Stimulated activated CD8-positive, alpha-beta memory T cell treated with anti-CD3 and anti-CD28 coated beads, Interleukin-15, amount 100 ng/mL, for 24 hours (primary cell): ENCODE measurements around the gene RCOR1.
"Not testable (repeated sequence)": the region's sequence is repeated elsewhere in the genome, so short reads cannot be mapped to it uniquely, and the experiment has no call there.

Experiments
- DNase-seq: peaks from one replicate; pipeline ENCODE4 v3.0.0-alpha.2; 2020; ENCODE audit warnings: low read depth

The RCOR1 gene

DNA sequence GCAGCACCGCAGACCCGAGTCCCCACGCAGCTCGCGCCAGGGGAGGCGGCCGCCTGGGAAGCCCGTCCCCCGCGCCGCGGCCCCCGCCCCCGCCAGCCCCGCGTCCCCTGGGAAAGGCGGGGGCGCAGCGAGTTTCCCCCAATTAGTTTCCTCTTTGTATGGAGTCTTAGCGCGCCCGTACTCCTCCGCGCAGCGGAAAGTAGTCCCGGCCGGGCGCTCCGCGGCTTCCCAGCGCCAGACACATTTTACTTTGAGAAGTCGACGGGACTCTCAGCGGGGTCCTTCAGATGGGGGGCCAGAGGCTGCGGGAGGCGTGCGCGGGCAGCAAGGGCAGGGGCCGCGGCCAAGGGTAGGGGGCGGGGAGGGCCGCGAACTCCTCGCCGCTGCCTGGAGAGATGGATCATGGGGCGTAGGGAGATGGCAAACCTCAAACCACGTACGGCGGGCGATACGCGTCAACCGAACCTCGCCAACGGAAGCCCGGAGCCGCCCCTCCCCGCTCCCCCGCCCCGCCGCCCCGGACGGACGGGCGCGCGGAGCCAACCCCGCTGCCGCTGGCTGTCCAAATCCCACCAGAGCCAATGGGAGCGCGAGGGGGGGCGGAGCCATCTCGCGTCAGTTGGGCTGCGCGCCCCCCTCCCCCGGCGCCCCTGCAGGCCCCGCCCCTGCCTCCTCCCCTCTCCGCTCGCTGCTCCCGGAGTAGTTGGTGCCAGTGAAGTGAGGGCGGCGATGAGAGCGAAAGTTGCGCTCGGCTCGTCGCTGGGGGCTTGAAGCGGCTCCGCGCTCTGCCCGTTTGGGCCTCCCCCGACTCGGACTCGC is at the start of gene RCOR1:
Gene RCOR1, plus strand, starts transcription at position 706 of the 819 bp plus-strand sequence. CDS start 238 bp downstream, outside the sequence.
- DNase-seq, result peak; percentile 94

DNA sequence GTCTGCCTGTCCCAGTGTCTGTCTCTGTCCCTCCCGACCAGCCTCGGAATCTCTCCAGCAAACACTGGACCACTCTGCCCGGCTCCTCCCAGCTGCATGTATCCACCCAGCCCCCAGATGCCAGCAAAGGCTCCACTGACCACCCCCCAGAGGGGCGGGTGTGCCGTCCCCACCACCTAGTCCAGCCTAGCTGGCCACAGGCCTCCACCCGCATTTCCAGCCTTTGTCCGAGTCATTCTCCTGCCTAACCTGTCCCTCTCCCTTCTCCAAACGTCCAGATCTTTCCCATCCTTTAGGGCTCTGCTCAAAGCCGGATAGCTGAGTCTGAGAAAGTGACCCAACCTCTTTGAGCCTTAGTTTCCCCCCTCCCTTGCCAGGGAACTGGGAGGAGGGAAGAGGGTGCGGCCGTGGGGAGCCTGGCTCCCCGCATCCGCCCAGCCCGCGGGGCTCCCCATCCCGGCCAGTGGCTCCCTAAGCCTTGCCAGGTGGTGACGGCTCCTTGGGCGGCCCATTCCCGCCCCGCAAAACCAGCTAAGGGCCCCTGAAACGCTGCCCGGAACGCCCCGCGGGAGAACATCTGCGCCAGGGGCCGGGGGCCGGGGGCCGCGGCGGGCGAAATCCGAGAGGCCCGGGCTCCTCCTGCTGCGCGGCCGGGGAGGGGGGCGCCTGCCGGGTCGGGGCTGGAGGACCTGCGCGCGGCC is 48.3 kb upstream of the RCOR1 start:
- DNase-seq, result no peak

DNA sequence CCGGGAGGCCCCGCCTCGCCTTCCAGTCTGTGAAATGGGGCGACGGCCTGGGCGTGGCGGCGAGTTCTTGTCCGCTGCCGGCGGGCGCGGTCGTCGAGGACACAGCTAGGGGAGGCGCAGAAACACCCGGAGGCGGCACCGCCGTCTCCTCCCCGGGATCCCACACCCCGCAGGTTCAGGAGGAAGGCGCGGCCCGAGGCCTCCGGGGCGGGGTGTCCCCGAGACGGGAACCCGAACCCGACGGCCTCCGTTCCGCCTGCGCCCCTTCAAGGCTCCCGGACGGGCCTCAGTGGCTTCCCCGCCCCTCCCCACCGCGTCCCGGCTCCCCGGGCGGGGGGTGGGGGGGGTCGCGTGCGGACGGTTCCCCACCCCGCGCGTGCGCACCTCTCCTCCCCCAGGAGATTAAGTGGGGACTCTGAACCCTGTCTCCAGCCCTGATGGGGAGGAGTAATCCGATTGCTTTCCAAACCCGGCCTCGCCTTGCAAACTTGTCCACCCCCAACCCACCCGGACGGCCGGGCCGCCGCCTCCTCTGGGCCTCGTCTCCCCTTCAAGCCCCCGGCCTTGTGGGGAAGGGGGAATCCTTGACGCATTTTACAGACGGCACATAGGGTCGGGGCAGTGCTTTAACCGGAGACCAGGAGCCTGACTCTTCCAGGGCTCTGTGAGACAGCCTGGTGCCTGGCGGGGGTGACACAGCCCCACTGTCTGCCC is 47.5 kb upstream of the RCOR1 start:
- DNase-seq, result no peak

DNA sequence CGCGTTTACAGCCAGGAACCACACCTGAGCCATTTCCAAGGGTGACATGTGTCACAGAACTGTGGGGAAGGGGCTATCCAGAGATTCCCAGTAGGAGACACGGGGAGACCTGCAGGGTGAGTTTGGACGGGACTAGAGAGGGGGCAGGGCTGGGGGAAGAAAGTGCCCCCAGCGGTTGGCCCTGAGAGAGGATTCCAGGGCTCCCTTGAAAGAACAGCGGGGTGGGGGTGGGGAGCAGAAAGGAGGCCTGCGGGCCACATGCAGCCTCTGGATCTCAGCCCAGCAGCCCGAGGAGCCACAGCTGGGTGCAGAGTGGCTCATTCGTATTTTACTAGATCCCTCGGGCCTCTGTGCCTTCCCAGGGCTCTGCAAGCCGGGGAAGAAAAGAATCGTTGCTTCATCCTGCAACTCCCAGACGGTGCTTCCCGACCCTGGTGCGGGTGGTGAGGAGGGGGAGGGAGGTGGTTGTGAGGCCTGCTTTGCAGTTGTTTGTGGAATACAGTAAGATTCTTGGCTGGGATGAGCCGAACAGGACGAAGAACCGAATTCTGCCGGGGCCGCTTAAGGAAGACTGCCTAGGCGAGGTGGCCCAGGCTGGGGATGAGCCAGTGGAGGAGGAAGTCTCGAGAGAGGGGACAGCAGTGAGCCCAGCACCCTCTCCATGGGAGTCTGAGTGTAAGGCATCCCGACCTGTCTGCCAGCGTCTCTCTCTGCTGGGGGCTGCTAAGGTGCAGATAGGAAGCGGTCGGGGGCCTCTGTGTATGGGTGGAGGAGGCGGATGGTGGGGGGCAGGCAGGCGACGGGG is 46.8 kb upstream of the RCOR1 start:
- DNase-seq, result no peak

DNA sequence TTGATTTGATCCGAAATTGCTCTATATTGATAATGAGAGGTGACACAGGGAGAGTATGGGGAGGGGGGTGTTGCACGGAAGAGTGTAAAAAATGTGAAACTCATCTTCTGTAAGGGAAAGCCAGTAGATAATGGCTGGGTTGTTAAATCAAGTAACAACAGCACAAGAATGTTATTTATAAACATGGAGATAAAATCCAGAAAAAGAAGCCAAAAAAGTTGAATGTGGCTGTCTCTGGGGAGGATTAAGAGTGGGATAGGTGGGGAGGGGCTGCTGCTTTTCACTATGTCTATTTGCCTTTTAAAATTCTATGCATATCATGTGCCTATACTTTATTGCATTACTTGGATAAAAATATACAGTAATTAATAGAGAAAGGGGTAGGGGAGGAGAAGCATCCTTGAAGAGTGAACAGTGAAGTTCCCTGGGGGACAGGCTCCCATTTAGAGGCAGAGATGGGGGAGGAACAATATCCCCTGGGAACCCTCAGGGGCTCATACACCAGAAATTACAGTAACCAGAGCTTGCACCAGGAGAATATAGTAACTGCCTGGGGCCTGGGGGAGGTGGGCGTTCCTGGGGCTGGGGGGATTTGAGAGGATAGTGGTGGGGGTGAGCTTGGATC is 43.7 kb upstream of the RCOR1 start:
- no peak for DNase-seq

DNA sequence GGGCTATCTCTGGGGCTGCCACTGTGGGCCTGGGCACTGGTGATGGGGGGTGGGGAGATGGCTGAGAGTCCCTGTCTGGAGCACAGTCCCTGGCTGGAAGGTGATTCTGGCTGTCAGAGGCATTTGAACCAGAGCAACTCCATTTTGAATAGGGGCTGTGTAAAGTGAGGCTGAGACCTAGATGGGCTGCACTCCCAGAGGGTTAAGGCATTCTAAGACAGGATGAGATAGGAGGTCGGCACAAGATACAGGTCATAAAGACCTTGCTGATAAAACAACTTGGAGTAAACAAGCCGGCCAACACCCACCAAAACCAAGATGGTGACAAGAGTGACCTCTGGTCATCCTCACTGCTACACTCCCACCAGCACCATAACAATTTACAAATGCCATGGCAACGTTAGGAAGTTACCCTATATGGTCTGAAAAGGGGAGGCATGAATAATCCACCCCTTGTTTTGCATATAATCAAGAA is 41.5 kb upstream of the RCOR1 start:
- not testable (repeated sequence) for DNase-seq

DNA sequence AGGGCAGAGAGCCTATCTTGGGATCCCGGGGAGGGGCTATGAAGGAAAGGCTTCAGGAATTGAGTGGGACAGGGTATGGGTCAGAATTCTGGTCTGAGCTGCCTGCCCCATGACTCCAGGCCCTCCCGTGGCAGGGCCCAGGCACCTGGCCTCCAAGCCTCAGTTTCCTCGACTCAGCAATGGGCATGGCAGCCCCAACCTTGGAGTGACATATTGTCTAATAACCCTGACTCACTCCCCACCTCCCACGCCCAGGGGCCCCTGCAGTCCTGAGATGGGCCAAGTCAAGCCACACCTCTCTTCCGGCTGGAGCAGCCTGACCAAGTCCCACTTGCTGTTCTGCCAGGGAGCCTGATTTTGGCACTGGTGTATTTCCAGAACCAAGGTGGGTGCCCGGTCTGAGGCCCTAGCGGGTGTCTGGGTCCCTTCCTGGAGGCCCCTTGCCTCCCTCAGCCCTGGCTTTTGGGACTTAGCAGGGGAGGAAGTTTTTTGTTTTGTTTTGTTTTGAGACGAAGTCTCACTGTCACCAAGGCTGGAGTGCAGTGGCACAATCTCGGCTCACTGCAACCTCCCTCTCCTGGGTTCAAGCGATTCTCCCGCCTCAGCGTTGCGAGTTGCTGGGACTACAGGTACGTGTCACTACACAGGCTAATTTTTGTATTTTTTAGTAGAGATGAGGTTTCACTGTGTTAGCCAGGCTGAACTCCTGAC is 40.3 kb upstream of the RCOR1 start:
- DNase-seq, result no peak

DNA sequence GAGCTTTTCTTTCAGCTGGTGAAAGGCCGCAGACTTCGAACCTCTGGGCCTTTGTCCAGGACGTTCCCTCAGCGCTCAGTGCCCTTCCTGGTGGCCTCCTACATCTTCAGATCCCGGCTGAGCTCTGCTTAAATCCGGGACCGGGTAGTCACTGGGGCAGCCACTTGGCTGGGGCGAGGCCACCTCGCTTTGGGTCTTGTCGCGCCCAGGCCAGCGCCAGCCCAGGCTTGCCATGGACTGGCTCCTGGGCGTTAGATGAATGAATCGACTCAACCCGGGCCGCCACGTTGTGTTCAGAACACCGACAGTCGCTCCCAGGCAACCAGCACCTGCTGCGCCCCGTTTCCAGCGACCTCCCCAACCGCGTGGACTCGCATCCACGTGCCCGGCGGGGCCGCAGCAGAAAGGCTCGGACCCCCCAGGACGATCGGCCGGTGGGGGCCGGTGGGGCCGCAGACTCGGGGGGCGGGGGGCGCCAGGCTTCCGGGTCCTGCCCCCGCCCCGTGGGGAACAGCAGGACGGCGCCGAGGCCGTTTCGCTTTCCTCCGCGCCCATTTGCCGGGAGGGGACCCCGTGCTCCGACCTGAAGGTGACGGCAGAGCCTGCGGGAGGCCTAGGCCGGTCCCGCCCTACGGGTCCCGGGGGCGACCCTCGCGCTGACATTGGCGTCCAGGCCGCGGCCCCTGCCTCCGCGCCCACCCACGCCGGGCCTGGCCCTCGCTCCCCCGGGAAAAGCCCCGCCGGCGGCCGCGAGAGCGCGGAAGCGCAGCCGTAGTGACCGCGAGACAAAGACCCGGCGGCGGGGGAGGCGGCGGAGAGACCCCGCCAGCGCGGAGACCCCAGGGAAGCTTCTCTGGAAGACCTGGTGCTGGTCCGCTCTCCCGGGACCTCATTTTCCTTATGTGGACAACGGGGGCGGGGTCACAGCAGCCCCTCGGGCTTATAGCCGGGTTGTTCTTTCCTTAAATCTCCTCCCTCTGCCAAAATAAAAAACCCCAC is 37.3 kb upstream of the RCOR1 start:
- DNase-seq, result no peak

DNA sequence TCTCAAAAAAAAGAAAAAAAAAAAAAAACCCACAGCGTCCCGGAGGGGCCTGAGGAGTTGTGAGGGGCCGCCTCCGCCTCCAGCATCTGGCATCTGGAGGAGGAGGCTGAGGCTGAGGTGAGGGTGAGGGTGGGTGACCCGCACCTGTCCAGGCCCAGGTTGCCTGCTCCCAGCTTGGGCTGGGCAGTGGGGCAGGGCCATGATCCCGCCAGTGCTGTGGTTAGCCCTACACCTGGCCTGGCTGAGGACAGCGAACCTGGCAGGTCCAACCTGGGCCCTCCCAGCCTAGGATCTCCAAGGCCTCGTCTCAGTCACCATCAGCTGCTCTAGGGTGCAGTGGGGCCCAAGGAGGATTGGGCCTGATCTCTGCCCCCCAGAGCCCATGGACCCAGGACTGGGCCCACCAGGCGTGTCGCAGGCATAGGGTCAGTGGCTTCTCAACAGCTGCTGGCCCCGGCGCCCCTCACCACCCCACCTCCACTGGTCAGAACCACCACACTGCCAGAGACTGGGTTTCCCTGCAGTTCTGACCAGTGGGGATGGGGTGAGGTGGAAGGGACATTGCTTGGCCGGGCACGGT is 36.3 kb upstream of the RCOR1 start:
- DNase-seq, result no peak

DNA sequence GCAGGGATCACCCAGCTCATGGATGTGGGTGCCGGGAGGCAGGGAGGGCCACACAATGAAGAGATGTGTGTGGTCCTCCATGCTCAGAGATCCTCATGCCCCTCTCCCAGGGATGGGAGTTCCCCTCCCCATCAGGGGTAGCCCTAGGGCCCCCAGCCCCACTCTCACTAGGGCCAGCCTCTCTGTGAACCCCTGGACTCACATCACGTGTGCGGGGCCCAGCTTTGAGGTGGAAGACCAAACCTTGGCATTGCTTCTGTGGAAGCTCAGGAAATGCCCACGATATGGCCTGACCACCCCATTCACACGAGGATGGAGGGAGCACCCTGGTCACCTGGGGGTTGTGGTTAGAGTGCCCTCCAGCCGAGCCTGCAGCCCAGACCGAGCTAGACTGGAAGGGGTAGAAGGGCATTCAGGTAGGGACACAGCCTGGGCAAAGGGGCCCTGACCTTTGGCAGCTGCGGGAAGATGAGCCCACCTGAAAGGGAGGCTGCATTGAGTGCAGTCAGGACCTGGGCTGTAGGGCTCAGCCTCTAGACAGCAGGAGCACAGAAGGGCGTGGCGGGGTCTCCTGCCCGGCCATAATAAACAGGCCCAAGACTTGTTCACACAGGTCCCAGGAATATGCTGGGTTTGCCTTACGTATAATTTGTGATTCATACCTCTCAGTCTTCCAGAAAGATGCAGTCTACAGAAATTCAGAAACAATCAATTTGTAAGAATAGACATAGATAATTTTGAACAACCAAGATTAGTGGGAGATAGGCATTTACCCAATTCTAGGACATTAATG is 34.8 kb upstream of the RCOR1 start:
- no peak for DNase-seq

DNA sequence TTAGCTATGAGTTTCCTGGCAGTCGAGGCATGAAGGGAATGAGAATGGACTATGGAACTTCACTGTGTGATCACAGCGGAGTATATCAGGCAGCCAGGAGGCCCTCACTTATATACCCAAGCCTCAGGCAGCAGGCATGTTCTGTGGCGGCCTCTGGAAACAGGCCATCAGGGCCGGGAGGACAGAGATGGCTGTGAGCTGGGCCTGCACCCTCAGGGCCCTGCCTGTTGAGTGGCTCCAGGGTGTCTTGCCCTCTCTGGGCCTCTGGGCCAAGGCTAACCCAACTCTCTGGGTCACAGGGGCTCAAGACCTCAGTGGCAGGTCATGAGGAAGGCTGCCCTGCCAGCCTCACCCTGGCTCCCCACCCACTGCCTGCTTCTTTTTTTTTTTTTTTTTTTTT is 33.9 kb upstream of the RCOR1 start:
- no peak for DNase-seq

DNA sequence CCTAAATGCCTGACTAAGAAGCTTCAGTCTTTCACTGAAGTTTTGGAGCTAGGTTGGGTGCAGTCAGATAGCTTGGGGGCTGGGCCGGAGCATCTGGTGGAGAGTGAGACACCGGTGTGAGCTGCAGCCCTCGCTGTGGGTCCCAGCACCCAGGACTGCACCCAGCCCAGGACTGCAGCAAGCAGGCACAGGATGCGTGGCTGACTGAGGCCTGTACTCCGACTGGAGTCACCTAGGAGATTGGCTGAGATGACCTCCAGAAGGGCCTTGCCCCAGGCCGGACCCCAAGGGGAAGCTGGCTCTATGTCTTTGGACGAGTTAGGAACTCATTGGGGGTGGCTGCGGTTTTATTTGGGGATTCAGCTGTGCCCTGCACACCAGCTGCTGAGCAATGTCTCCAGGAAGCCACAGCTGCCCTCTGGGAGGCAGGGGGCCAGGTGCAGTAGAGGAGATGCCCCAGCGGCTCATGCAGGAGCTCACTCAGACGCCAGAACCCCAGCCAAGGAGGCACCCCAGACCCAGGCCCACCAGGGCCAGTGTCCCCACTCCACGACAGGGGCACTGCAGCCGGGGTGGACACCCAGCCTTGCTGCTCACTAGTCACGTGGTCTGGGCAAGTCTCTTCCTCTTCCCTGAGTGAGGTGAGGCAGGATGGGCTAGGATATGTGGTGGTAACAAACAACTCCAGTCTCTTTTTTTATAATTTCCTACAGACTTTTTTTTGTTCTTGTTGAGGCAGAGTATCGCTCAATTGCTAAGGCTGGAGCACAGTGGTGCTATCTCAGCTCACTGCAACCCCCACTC is 31.8 kb upstream of the RCOR1 start:
- no peak for DNase-seq

DNA sequence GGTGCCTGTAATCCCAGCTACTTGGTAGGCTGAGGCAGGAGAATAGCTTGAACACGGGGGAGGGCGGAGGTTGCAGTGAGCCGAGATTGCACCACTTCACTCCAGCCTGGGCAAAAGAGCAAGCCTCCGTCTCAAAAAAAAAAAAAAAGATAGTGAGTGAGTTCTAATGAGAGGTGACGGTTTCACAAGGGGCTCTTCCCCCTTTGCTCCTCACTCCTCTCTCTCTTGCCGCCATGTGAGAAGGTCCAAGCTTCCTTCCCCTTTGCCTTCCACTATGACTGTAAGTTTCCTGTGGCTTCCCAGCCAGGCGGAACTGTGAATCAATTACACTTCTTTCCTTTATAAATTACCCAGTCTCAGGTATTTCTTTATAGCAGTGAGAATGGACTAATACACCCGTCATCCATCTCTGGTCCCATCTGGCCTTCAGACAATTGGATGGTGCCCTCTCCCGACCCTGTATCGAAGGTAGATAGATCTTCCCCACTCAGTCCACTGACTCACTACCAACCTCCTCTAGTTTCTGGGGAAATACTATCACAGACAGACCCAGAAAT is 27.0 kb upstream of the RCOR1 start:
- no peak for DNase-seq

DNA sequence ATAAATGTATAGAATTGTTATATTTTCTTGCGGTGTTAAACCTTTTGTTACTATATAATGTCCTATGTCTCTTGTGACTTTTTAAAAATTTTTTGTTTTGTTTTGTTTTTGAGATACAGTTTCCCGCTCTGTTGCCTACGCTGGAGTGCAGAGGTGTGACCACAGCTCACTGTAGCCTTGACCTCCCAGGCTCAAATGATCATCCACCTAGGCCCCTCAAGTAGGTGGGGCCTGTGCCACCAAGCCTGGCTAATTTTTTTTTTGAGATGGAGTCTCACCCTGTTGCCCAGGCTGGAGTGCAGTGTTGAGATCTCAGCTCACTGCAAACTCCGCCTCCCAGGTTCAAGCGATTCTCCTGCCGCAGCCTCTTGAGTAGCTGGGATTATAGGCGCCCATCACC is 26.5 kb upstream of the RCOR1 start:
- no peak for DNase-seq

DNA sequence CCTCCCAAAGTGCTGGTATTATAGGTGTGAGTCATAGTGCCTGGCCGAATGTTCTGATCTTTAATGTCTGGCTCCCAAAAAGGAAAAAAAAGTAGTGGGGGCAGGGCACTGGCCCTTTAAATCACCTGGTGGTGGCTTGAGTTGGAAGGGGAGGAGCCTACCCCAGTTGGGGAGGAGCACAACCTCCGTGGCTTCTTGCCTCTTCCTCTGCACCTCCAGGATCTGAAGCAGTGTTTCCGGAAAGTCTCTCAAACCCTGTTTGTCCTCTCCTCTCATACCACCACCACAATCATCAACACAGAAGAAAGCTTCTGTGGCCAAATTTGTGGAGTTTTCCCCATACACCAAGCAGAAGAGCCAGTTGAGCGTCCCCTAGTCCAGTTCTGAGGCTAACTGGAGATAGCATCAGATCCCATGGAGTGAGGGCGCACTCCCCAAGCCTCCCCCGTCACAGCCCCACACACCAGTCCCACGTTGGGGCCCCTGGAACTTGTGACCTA is 24.3 kb upstream of the RCOR1 start:
- DNase-seq, result no peak

DNA sequence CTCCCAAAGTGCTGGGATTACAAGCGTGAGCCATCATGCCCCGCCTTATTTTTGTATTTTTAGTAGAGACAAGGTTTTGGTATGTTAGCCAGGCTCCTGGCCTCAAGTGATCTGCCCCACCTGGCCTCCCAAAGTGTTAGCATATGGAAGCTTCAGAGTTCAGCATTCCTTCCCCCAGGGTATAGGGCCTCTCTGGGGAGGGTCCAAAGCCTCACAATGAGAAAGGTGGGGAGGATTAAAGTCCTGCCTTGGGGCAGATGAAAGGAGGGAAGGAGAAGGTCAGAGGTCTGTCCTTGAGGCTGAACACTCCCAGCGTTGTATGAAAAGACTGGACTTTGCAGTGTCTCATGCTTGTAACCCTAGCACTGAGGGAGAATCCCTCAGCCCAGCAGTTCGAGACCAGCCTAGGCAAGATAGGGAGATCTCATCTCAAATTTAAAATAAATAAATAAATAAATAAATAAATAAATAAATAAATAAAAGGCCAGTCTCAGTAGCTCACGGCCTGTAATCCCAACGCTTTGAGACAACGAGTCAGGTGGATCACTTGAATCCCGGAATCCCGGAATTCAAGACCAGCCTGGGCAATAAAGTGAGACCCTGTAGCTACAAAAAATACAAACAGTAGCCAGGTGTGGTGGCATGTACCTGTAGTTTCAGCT is 22.0 kb upstream of the RCOR1 start:
- no peak for DNase-seq
